UCSD-AML1 (cell line): ENCODE measurements around the gene ZNF813.
"Not testable (repeated sequence)": the region's sequence is repeated elsewhere in the genome, so short reads cannot be mapped to it uniquely, and the experiment has no call there.

Source experiments
- DNase-seq: peaks from one replicate; lab custom pipeline; 2025; ENCODE audit not compliant: unreplicated experiment; lab: John Stamatoyannopoulos, UW

The ZNF813 gene

GRCh38 chr19:53475470-53475869 lies 7.9 kb downstream of the ZNF813 start:
- DNase-seq: not testable (repeated sequence)

- not testable (repeated sequence) for DNase-seq
Measured at GRCh38 chr19:53483751-53484150, 16.2 kb downstream of the ZNF813 start.

- no peak for DNase-seq
Measured at GRCh38 chr19:53485046-53486004, 17.8 kb downstream of the ZNF813 start.

GRCh38 chr19:53492153-53492552 lies 24.6 kb downstream of the ZNF813 start:
- no peak for DNase-seq

GRCh38 chr19:53497311-53498023 lies 29.9 kb downstream of the ZNF813 start:
- DNase-seq: not testable (repeated sequence)

GRCh38 chr19:53498024-53498395 lies 30.5 kb downstream of the ZNF813 start:
- DNase-seq: not testable (repeated sequence)

GRCh38 chr19:53503151-53503550 lies 35.6 kb downstream of the ZNF813 start:
- DNase-seq: not testable (repeated sequence)

GRCh38 chr19:53503671-53504364 lies 36.3 kb downstream of the ZNF813 start:
- not testable (repeated sequence) for DNase-seq

GRCh38 chr19:53504365-53504703 lies 36.8 kb downstream of the ZNF813 start:
- DNase-seq: not testable (repeated sequence)

GRCh38 chr19:53504885-53505284 lies 37.4 kb downstream of the ZNF813 start:
- no peak for DNase-seq

- no peak for DNase-seq
Measured at GRCh38 chr19:53506728-53507127, 39.2 kb downstream of the ZNF813 start.

- DNase-seq: no peak
Measured at GRCh38 chr19:53507523-53508442, 40.2 kb downstream of the ZNF813 start.

GRCh38 chr19:53509443-53509842 lies 41.9 kb downstream of the ZNF813 start:
- no peak for DNase-seq

- no peak for DNase-seq
Measured at GRCh38 chr19:53509845-53510244, 42.3 kb downstream of the ZNF813 start.

- DNase-seq: no peak
Measured at GRCh38 chr19:53511357-53511756, 43.8 kb downstream of the ZNF813 start.

GRCh38 chr19:53511933-53512374 lies 44.4 kb downstream of the ZNF813 start:
- peak; percentile 42 for DNase-seq

- DNase-seq: not testable (repeated sequence)
Measured at GRCh38 chr19:53515047-53515446, 47.5 kb downstream of the ZNF813 start.

GRCh38 chr19:53517114-53517741 lies 49.7 kb downstream of the ZNF813 start:
- DNase-seq: no peak

GRCh38 chr19:53518121-53518520 lies 50.6 kb downstream of the ZNF813 start:
- DNase-seq: no peak

- DNase-seq: no peak
Measured at GRCh38 chr19:53518716-53519115, 51.2 kb downstream of the ZNF813 start.
